NCI-H2171 (cell line): Measurements from ENCODE around the gene SPATA24.
"Not testable (repeated sequence)": the region's sequence is repeated elsewhere in the genome, so short reads cannot be mapped to it uniquely, and the experiment has no call there.

Source experiments
- DNase-seq: peaks from one replicate; lab custom pipeline; 2025; lab: John Stamatoyannopoulos, UW

The SPATA24 gene

GRCh38 chr5:139416651-139417050 is 12.8 kb upstream of the SPATA24 start:
- no peak for DNase-seq

GRCh38 chr5:139415869-139416268 is 12.0 kb upstream of the SPATA24 start:
- no peak for DNase-seq

GRCh38 chr5:139415221-139415861 is 11.5 kb upstream of the SPATA24 start:
- DNase-seq: no peak

- DNase-seq: no peak
Measured at GRCh38 chr5:139414581-139415130, 10.8 kb upstream of the SPATA24 start.

GRCh38 chr5:139413963-139414362 is 10.1 kb upstream of the SPATA24 start:
- no peak for DNase-seq

- no peak for DNase-seq
Measured at GRCh38 chr5:139413153-139413552, 9.3 kb upstream of the SPATA24 start.

GRCh38 chr5:139410993-139411828 is 7.3 kb upstream of the SPATA24 start:
- DNase-seq: no peak

GRCh38 chr5:139410121-139410992 is 6.5 kb upstream of the SPATA24 start:
- no peak for DNase-seq

- not testable (repeated sequence) for DNase-seq
Measured at GRCh38 chr5:139409116-139409515, 5.2 kb upstream of the SPATA24 start.

- DNase-seq: no peak
Measured at GRCh38 chr5:139408191-139408590, 4.3 kb upstream of the SPATA24 start.

- DNase-seq: no peak
Measured at GRCh38 chr5:139407517-139407916, 3.6 kb upstream of the SPATA24 start.

GRCh38 chr5:139406963-139407362 is 3.1 kb upstream of the SPATA24 start:
- no peak for DNase-seq

GRCh38 chr5:139404484-139404840 is 573 bp upstream of the SPATA24 start:
- no peak for DNase-seq

- DNase-seq: no peak
Measured at GRCh38 chr5:139403418-139403786, 487 bp downstream of the SPATA24 start.

- DNase-seq: no peak
Measured at GRCh38 chr5:139402561-139403158, 1.2 kb downstream of the SPATA24 start.

- no peak for DNase-seq
Measured at GRCh38 chr5:139401546-139401945, 2.3 kb downstream of the SPATA24 start.

GRCh38 chr5:139399501-139400121 is 4.3 kb downstream of the SPATA24 start:
- DNase-seq: no peak

- DNase-seq: no peak
Measured at GRCh38 chr5:139397921-139398320, 6.0 kb downstream of the SPATA24 start.

- no peak for DNase-seq
Measured at GRCh38 chr5:139396691-139397090, 7.2 kb downstream of the SPATA24 start.

GRCh38 chr5:139395844-139396640 is 7.8 kb downstream of the SPATA24 start:
- DNase-seq: no peak
